ENCODE data around the gene LTBP2.

GRCh38 chr14:74532246-74532645 lies 79.8 kb downstream of the LTBP2 start:
- TF ChIP-seq CTCF (IDR thresholded peaks at IDR 0.05) (no peak), POLR2A (IDR thresholded peaks at IDR 0.05) (no peak)

All from thyroid gland (tissue), 4 donors.